ENCODE measurements around the gene TFAP2A. TPM values are rescaled to one million over a fixed set of nuclear protein-coding genes. Genes with fewer than 3 reads are reported as not detected.

Gene TFAP2A
- polyA plus RNA-seq, 4 donors, result 0.19 to 0.58 TPM; not detected in 2

DNA sequence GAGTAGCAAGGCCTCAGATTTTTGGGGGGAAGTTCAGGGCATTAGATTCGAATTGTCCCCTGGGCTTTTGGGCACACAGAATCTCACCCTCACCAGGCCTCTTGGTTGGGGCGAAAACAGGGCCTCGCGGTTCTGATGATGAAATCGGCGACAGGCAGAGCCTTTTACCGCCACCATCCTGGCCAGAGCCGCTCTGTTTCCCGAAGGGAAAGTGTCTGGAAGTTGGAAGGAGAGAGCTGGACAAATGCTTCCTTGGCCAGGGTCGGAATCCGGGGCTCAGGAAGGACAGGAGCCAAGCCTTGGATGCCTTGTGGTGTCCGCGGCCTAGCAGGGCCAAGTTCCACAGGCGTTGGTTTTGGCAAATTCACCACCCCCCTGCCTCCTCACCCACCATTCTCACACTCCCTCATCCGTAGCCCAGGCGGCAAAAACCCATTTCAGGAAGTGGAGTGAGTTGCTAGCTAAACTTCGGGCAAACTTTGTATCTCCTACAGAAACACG, 3.5 kb upstream of the TFAP2A start:
- Histone ChIP-seq H3K36me3 (ENCODE audit: control insufficient read depth in 3 of 3, insufficient read depth in 2 of 3, low read depth in 1 of 3, low read length in 3 of 3) (no peaks in the 10 kb centered on the region), H3K9me3 (ENCODE audit: control insufficient read depth in 2 of 2, insufficient read depth in 1 of 2, low read depth in 1 of 2, low read length in 1 of 2) (peaks cover 0 to 16% of the 10 kb centered on the region in 2 donors), H3K4me3 (ENCODE audit: low read depth in 1 of 3, low read length in 3 of 3) (no peak overlapping the region), H3K27me3 (ENCODE audit: control insufficient read depth in 3 of 3, insufficient read depth in 3 of 3, low read length in 3 of 3) (peaks cover 15 to 100% (median 89%) of the 10 kb centered on the region in 3 donors), H3K27ac (ENCODE audit: low read depth in 1 of 3, low read length in 2 of 3) (no peak overlapping the region), H3K4me1 (ENCODE audit: control insufficient read depth in 3 of 3, insufficient read depth in 2 of 3, low read depth in 1 of 3, low read length in 2 of 3) (peaks cover under 1 to 18% (median 6%) of the 10 kb centered on the region in 3 donors)
- WGBS, 3 donors, result 43 to 67% (median 60%) methylated on average over 16 to 18 of the region's 18 CpGs
- DNase-seq, result no peak
- no peak for FAIRE-seq

DNA sequence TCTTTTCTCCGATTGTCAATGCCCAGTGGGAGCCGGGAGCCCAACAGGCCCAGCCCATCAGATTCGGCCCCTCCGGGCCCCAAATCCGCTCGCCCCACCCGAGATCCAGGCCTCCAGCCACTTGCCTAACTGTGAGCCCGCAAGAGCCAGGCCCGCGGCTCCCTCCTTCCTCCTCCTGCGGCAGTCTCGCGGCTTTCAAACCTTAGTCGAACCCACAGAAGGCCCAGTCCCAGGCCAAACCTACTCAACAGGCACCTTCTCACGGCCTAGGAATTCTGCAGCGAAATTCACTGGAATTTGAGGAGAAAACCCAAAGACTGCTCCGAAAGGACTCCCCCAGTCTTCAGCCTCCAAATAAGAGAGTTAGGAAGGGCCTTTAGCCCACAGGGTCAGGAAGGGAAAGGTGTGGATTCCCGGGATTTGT, 2.8 kb upstream of the TFAP2A start:
- peaks cover 15 to 100% (median 87%) of the 10 kb centered on the region in 3 donors for H3K27me3 ChIP-seq (ENCODE audit: control insufficient read depth in 3 of 3, insufficient read depth in 3 of 3, low read length in 3 of 3)
- WGBS, 3 donors, result 34 to 57% (median 42%) methylated on average over 18 of the region's 18 CpGs
- FAIRE-seq, result no peak

DNA sequence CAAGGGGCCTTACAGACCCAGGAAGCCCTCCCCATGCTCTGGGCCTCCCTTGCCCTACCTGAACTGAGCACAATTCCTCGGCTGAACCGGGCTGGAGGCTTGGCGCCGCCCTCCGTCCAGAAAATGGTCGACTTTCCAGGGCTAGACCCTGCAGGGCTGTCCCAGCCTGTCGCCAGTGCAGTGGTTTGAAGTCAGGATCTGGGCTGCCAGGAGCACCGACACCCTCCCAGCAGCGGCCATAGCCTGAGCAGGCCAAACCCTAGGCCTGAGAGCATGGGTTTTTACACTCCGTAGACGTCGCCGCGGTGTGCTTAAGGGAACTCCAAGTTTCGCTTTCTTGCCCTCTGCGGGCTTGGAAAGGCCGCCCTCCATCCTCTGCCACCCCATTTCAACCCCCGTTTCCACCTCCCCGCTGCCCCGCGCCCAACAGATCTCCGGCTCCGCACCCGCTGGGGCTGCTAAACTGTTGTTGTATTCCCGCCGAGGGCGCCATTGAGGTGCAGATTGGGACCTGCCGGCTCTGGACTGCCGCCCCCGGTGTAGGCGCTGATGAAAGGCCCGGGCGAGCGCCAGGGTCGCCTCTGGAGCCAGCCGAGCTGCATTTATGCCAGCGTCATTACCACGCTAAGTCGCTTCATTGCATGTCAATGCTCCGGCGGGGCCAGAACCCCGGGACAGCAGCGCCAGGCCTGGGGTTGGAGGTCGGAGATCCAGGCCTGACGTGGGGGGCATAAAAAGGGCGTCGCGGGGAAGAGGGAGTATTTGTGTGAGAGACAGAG, 2.2 kb upstream of the TFAP2A start:
- Histone ChIP-seq H3K27me3 (ENCODE audit: control insufficient read depth in 3 of 3, insufficient read depth in 3 of 3, low read length in 3 of 3) (peaks cover 15 to 99% (median 82%) of the 10 kb centered on the region in 3 donors), H3K36me3 (ENCODE audit: control insufficient read depth in 3 of 3, insufficient read depth in 2 of 3, low read depth in 1 of 3, low read length in 3 of 3) (no peaks in the 10 kb centered on the region), H3K9me3 (ENCODE audit: control insufficient read depth in 2 of 2, insufficient read depth in 1 of 2, low read depth in 1 of 2, low read length in 1 of 2) (peaks cover 0 to 16% of the 10 kb centered on the region in 2 donors), H3K4me3 (ENCODE audit: low read depth in 1 of 3, low read length in 3 of 3) (no peak overlapping the region), H3K27ac (ENCODE audit: low read depth in 1 of 3, low read length in 2 of 3) (no peak overlapping the region), H3K4me1 (ENCODE audit: control insufficient read depth in 3 of 3, insufficient read depth in 2 of 3, low read depth in 1 of 3, low read length in 2 of 3) (peaks cover 7 to 23% (median 9%) of the 10 kb centered on the region in 3 donors)
- WGBS, 3 donors, result 10 to 18% (median 16%) methylated on average over 48 of the region's 48 CpGs
- FAIRE-seq (no peak), DNase-seq (no peak)

More for the DNA sequence above, 2.8 kb upstream of the TFAP2A start:
- no peak overlapping the region for H3K27ac ChIP-seq (ENCODE audit: low read depth in 1 of 3, low read length in 2 of 3)
- H3K4me3 ChIP-seq (ENCODE audit: low read depth in 1 of 3, low read length in 3 of 3), result no peak overlapping the region
- H3K4me1 ChIP-seq (ENCODE audit: control insufficient read depth in 3 of 3, insufficient read depth in 2 of 3, low read depth in 1 of 3, low read length in 2 of 3), result peaks cover 7 to 23% (median 9%) of the 10 kb centered on the region in 3 donors
- peaks cover 0 to 16% of the 10 kb centered on the region in 2 donors for H3K9me3 ChIP-seq (ENCODE audit: control insufficient read depth in 2 of 2, insufficient read depth in 1 of 2, low read depth in 1 of 2, low read length in 1 of 2)
- no peaks in the 10 kb centered on the region for H3K36me3 ChIP-seq (ENCODE audit: control insufficient read depth in 3 of 3, insufficient read depth in 2 of 3, low read depth in 1 of 3, low read length in 3 of 3)
- DNase-seq, result no peak

DNA sequence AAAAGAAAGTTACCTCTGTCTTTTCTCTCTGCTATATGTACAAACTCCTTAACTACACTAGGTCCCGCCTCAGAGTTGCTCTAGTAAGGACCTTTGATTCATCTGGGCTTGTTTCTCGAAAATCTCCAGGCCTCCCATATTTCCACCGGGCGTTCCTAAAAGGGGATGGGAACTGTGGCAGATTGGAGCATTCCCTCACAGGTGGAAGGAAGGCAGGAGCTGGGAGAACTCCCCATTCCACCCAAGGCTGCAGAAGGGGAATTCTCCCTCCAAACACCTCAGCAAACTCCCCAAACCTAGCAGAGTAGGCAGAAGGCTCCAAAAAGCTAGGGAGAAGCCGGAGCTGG, 1.6 kb upstream of the TFAP2A start:
- Histone ChIP-seq H3K4me3 (ENCODE audit: low read depth in 1 of 3, low read length in 3 of 3) (no peak overlapping the region), H3K36me3 (ENCODE audit: control insufficient read depth in 3 of 3, insufficient read depth in 2 of 3, low read depth in 1 of 3, low read length in 3 of 3) (no peaks in the 10 kb centered on the region), H3K4me1 (ENCODE audit: control insufficient read depth in 3 of 3, insufficient read depth in 2 of 3, low read depth in 1 of 3, low read length in 2 of 3) (peaks cover 7 to 27% (median 9%) of the 10 kb centered on the region in 3 donors), H3K27me3 (ENCODE audit: control insufficient read depth in 3 of 3, insufficient read depth in 3 of 3, low read length in 3 of 3) (peaks cover 15 to 99% (median 83%) of the 10 kb centered on the region in 3 donors), H3K9me3 (ENCODE audit: control insufficient read depth in 2 of 2, insufficient read depth in 1 of 2, low read depth in 1 of 2, low read length in 1 of 2) (peaks cover 0 to 16% of the 10 kb centered on the region in 2 donors), H3K27ac (ENCODE audit: low read depth in 1 of 3, low read length in 2 of 3) (no peak overlapping the region)
- no peak for FAIRE-seq
- 24 to 27% (median 25%) methylated on average over 5 of the region's 5 CpGs for WGBS, 3 donors
- no peak for DNase-seq

DNA sequence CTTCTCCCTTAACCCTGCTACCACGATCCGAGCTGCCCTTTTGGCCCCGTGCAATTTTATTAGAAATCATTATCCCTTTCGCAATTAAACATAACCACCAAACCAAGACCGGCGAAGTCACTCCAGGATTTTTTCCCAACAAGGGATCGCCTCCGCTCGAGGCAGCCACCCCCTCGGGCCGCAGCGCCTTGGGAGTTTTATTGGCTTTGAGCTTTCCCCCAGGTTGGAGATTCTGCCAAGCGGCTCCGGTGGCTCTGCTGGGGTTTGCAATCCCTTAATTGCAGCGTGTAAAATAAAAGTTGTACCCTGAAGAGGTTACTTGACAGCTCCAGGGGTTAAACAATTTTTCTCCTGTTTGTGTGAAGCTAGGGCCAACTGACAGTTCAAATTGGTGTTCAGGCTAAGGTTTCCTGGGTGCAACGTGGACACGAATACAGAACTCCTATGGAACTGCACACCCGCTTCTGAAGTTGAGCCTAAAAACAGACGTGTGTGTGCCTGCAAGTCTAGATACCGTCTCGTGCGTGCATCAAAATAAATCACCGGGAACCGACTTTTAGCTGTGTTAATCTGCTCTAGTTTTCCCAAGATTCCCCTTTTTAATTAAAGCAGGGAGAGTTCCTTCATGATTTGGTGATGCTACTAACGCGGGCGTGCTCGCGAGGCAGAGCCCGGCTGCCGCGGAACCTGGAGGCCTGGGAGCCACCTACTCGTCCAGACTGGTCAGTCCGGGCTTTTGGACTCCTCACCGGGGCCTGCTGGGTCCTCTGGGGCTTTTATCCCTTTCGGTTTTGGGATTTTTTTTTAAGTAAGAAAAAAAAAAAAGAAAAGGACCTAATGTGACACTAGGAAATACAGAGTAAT, 975 bp upstream of the TFAP2A start:
- FAIRE-seq (no peak), DNase-seq (no peak)
- H3K4me3 ChIP-seq (ENCODE audit: low read depth in 1 of 3, low read length in 3 of 3), result peak overlapping the region in 1 of 3 donors; percentile 0
- peaks cover 11 to 99% (median 83%) of the 10 kb centered on the region in 3 donors for H3K27me3 ChIP-seq (ENCODE audit: control insufficient read depth in 3 of 3, insufficient read depth in 3 of 3, low read length in 3 of 3)
- H3K27ac ChIP-seq (ENCODE audit: low read depth in 1 of 3, low read length in 2 of 3), result no peak overlapping the region
- H3K36me3 ChIP-seq (ENCODE audit: control insufficient read depth in 3 of 3, insufficient read depth in 2 of 3, low read depth in 1 of 3, low read length in 3 of 3), result no peaks in the 10 kb centered on the region
- peaks cover 7 to 32% (median 9%) of the 10 kb centered on the region in 3 donors for H3K4me1 ChIP-seq (ENCODE audit: control insufficient read depth in 3 of 3, insufficient read depth in 2 of 3, low read depth in 1 of 3, low read length in 2 of 3)
- 10 to 21% (median 14%) methylated on average over 36 of the region's 36 CpGs for WGBS, 3 donors
- peaks cover 0 to 16% of the 10 kb centered on the region in 2 donors for H3K9me3 ChIP-seq (ENCODE audit: control insufficient read depth in 2 of 2, insufficient read depth in 1 of 2, low read depth in 1 of 2, low read length in 1 of 2)

DNA sequence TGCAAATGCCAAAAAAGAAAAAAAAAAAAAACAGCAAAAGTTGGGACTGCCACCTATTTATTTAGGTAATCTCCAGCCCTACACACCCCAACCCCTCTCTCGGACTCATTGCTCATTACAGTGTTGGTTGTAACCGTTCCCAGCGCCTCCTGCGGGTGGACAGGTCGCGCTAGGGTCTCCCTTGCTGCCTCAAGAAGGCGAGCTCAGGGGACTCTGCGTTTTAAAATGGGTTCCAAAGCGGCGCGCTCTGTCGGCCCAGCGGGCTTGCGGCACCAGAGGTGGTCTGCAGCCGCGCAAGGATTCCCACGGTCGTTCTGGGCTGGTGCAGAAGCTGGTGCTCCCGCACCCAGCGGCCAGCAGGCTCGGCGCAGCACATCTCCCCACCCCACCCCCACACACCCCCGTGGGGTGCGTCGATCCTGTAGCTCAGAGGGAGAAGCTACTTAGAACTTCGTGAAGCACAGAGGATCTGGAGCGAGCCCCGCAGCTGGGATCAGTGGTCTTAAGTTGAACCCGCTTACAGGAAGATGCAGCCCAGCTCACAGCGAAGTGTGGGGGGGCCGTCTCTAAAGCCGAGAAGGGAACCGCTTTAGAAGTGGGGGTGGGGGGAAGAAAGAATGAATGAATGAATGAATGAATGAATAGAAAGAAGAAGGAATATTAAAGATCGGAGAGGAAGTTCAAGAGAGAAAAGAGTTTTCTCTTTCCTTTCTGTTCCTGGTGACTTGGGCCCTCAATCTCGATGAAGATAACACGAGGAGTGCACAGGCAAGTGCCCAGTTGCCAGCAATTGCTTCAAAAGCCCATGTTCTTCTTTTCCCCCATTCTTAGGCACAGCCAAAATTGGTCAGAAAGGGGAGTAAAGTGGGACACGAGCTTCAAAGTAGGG, 780 bp downstream of the TFAP2A start:
- H3K9me3 ChIP-seq (ENCODE audit: control insufficient read depth in 2 of 2, insufficient read depth in 1 of 2, low read depth in 1 of 2, low read length in 1 of 2), result peaks cover 0 to 15% of the 10 kb centered on the region in 2 donors
- H3K36me3 ChIP-seq (ENCODE audit: control insufficient read depth in 3 of 3, insufficient read depth in 2 of 3, low read depth in 1 of 3, low read length in 3 of 3), result no peaks in the 10 kb centered on the region
- FAIRE-seq, result no peak
- H3K27ac ChIP-seq (ENCODE audit: low read depth in 1 of 3, low read length in 2 of 3), result no peak overlapping the region
- H3K4me3 ChIP-seq (ENCODE audit: low read depth in 1 of 3, low read length in 3 of 3), result peak overlapping the region in 1 of 3 donors; percentile 4
- no peak for DNase-seq
- H3K27me3 ChIP-seq (ENCODE audit: control insufficient read depth in 3 of 3, insufficient read depth in 3 of 3, low read length in 3 of 3), result peaks cover 15 to 99% (median 75%) of the 10 kb centered on the region in 3 donors
- WGBS, 3 donors, result 4 to 10% (median 7%) methylated on average over 37 of the region's 37 CpGs
- H3K4me1 ChIP-seq (ENCODE audit: control insufficient read depth in 3 of 3, insufficient read depth in 2 of 3, low read depth in 1 of 3, low read length in 2 of 3), result peaks cover 7 to 32% (median 9%) of the 10 kb centered on the region in 3 donors

DNA sequence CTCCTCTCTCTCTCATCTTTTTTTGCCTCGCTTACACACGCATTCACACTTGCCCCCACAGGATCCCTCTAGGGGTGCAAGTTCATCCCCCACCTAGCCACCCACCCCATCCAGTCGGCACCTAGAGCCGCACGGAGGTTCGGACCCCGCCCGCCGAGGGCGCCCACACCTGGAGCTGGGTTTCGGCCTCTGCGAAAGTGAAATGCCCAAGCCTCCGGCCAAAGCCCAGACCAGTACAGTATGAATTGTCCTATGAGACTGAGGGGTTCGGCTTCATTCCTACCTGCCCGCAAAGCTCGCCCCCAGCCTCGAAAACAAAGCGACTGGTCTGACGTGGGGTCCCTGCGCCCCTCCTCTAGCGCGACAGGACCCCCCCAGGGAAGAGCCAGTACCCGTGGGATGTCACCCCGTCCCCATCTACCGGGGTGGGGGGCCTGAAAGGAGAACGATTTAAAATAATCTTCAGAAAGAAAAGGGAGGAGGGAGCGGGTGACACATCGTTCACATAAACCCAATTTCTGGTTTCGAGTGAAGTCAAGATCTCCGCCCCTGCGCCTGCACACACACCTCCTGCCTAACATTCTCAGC, 1.5 kb downstream of the TFAP2A start:
- DNase-seq (no peak), FAIRE-seq (no peak)
- Histone ChIP-seq H3K4me1 (ENCODE audit: control insufficient read depth in 3 of 3, insufficient read depth in 2 of 3, low read depth in 1 of 3, low read length in 2 of 3) (peaks cover 7 to 32% (median 9%) of the 10 kb centered on the region in 3 donors), H3K27me3 (ENCODE audit: control insufficient read depth in 3 of 3, insufficient read depth in 3 of 3, low read length in 3 of 3) (peaks cover 10 to 95% (median 68%) of the 10 kb centered on the region in 3 donors), H3K36me3 (ENCODE audit: control insufficient read depth in 3 of 3, insufficient read depth in 2 of 3, low read depth in 1 of 3, low read length in 3 of 3) (no peaks in the 10 kb centered on the region), H3K27ac (ENCODE audit: low read depth in 1 of 3, low read length in 2 of 3) (no peak overlapping the region), H3K9me3 (ENCODE audit: control insufficient read depth in 2 of 2, insufficient read depth in 1 of 2, low read depth in 1 of 2, low read length in 1 of 2) (peaks cover 0 to 15% of the 10 kb centered on the region in 2 donors), H3K4me3 (ENCODE audit: low read depth in 1 of 3, low read length in 3 of 3) (peak overlapping the region in 1 of 3 donors; percentile 77)
- WGBS, 3 donors, result 6% methylated on average over 31 of the region's 31 CpGs
